ENCODE measurements around the gene CCDC150.
"Not testable (repeated sequence)": the region's sequence is repeated elsewhere in the genome, so short reads cannot be mapped to it uniquely, and the experiment has no call there.

CCDC150 gene

GRCh38 chr2:196718419-196719109, 79.0 kb downstream of the CCDC150 start:
- DNase-seq: no peak

GRCh38 chr2:196719110-196719872, 79.8 kb downstream of the CCDC150 start:
- no peak for DNase-seq

GRCh38 chr2:196723571-196723970, 84.1 kb downstream of the CCDC150 start:
- DNase-seq: no peak

- DNase-seq: no peak
These were observed 85.7 kb downstream of the CCDC150 start for GRCh38 chr2:196725218-196725617.

- no peak for DNase-seq
These were observed 86.4 kb downstream of the CCDC150 start for GRCh38 chr2:196725882-196726281.

- no peak for DNase-seq
These were observed 89.9 kb downstream of the CCDC150 start for GRCh38 chr2:196729418-196729817.

GRCh38 chr2:196736646-196737045, 97.1 kb downstream of the CCDC150 start:
- DNase-seq: not testable (repeated sequence)

GRCh38 chr2:196737046-196737445, 97.5 kb downstream of the CCDC150 start:
- no peak for DNase-seq

- DNase-seq: no peak
These were observed 99.5 kb downstream of the CCDC150 start for GRCh38 chr2:196739031-196739430.

- DNase-seq: no peak
These were observed 102.7 kb downstream of the CCDC150 start for GRCh38 chr2:196742216-196742615.

- no peak for DNase-seq
These were observed 103.2 kb downstream of the CCDC150 start for GRCh38 chr2:196742685-196743084.

- no peak for DNase-seq
These were observed 103.7 kb downstream of the CCDC150 start for GRCh38 chr2:196743165-196743564.

- no peak for DNase-seq
These were observed 106.2 kb downstream of the CCDC150 start for GRCh38 chr2:196745711-196746110.

GRCh38 chr2:196747400-196747799, 107.9 kb downstream of the CCDC150 start:
- DNase-seq: no peak

GRCh38 chr2:196748123-196748522, 108.6 kb downstream of the CCDC150 start:
- DNase-seq: no peak

- DNase-seq: no peak
These were observed 110.9 kb downstream of the CCDC150 start for GRCh38 chr2:196750291-196750923.

GRCh38 chr2:196750977-196751631, 111.6 kb downstream of the CCDC150 start:
- peak; percentile 24 for DNase-seq

GRCh38 chr2:196758474-196759377, 119.2 kb downstream of the CCDC150 start:
- DNase-seq: no peak

- no peak for DNase-seq
These were observed 119.8 kb downstream of the CCDC150 start for GRCh38 chr2:196759378-196759706.

- DNase-seq: no peak
These were observed 127.6 kb downstream of the CCDC150 start for GRCh38 chr2:196767101-196767500.
